Liver (tissue), 9 donors: ENCODE measurements around the gene LIMS2. TPM values are rescaled to one million over a fixed set of nuclear protein-coding genes. Genes with fewer than 3 reads are reported as not detected.

ENCODE experiments used
- DNase-seq: peaks from one replicate; pipeline ENCODE4 v3.0.0-alpha.2; 2017; ENCODE audit warnings: low spot score
- H3K27ac ChIP-seq, 2 donors: one replicate each; pipeline ENCODE4 v1.7.0; 2013; ENCODE audit warnings: inconsistent platforms in 2 of 2, low read length in 2 of 2, control low read depth in 1 of 2, low read depth in 1 of 2, mild to moderate bottlenecking in 1 of 2
- H3K27me3 ChIP-seq, 4 donors: one replicate each; pipeline versions ENCODE4 v1.6.1 to v1.7.0; 2013; ENCODE audit warnings: low read length in 3 of 4, inconsistent platforms in 1 of 4, mild to moderate bottlenecking in 1 of 4, moderate library complexity in 1 of 4; ENCODE audit not compliant: control insufficient read depth in 4 of 4, insufficient read depth in 4 of 4
- H3K36me3 ChIP-seq, 4 donors: one replicate each; pipeline versions ENCODE4 v1.6.1 to v1.7.0; 2013; ENCODE audit warnings: low read length in 3 of 4, mild to moderate bottlenecking in 3 of 4, low read depth in 1 of 4, moderate library complexity in 1 of 4; ENCODE audit not compliant: control insufficient read depth in 4 of 4, insufficient read depth in 3 of 4
- H3K4me1 ChIP-seq, 4 donors: one replicate each; pipeline versions ENCODE4 v1.6.1 to v1.7.0; 2013; ENCODE audit warnings: low read length in 3 of 4, mild to moderate bottlenecking in 3 of 4, moderate library complexity in 1 of 4; ENCODE audit not compliant: control insufficient read depth in 4 of 4, insufficient read depth in 4 of 4
- H3K4me3 ChIP-seq, 3 donors: one replicate each; pipeline versions ENCODE4 v1.6.1 to v1.7.0; 2013; ENCODE audit warnings: low read length in 3 of 3, control low read depth in 1 of 3, low read depth in 1 of 3, mild to moderate bottlenecking in 1 of 3
- H3K9ac ChIP-seq, 2 donors: one replicate each; pipeline ENCODE4 v1.7.0; 2013; ENCODE audit warnings: low read length in 2 of 2, mild to moderate bottlenecking in 2 of 2, moderate library complexity in 2 of 2, control low read depth in 1 of 2, low read depth in 1 of 2
- H3K9me3 ChIP-seq, 4 donors: one replicate each; pipeline versions ENCODE4 v1.6.1 to v1.7.0; 2013; ENCODE audit warnings: low read length in 3 of 4; ENCODE audit not compliant: control insufficient read depth in 4 of 4
- ATF3 ChIP-seq: IDR thresholded peaks from 2 replicates; pipeline ENCODE4 v1.6.1; 2016; ENCODE audit warnings: antibody characterized with exemption
- CTCF ChIP-seq: fragments of 150-350 bp; IDR thresholded peaks from 2 replicates; pipeline ENCODE4 v1.5.1; 2017; ENCODE audit warnings: improper control_type of control experiment, low read depth, low read length; ENCODE audit not compliant: missing input control
- EGR1 ChIP-seq, 2 donors: IDR thresholded peaks; 2 replicates each; pipeline ENCODE4 v1.6.1; 2016 to 2018; ENCODE audit warnings: antibody characterized with exemption in 2 of 2, low read depth in 2 of 2
- FOXA1 ChIP-seq: IDR thresholded peaks from 2 replicates; pipeline ENCODE4 v1.6.1; 2016; ENCODE audit warnings: antibody characterized with exemption
- FOXA2 ChIP-seq: IDR thresholded peaks from 2 replicates; pipeline ENCODE4 v1.6.1; 2016; ENCODE audit warnings: antibody characterized with exemption
- GABPA ChIP-seq, 2 donors: IDR thresholded peaks in 1 of 2; conservative IDR thresholded peaks in 1 of 2; 2 replicates each; pipeline ENCODE4 v1.6.1; 2016; ENCODE audit warnings: antibody characterized with exemption in 2 of 2, mild to moderate bottlenecking in 1 of 2, moderate library complexity in 1 of 2
- HNF4A ChIP-seq, 2 donors: conservative IDR thresholded peaks; 2 replicates each; pipeline ENCODE4 v1.6.1; 2016; ENCODE audit warnings: antibody characterized with exemption in 2 of 2, mild to moderate bottlenecking in 2 of 2
- HNF4G ChIP-seq: IDR thresholded peaks from 2 replicates; pipeline ENCODE4 v1.6.1; 2016; ENCODE audit warnings: antibody characterized with exemption
- MAX ChIP-seq: IDR thresholded peaks from 2 replicates; pipeline ENCODE4 v1.6.1; 2016; ENCODE audit warnings: antibody characterized with exemption
- NR2F2 ChIP-seq: IDR thresholded peaks from 2 replicates; pipeline ENCODE4 v1.6.1; 2016; ENCODE audit warnings: antibody characterized with exemption
- RAD21 ChIP-seq, 2 donors: IDR thresholded peaks; 2 replicates each; pipeline ENCODE4 v1.6.1; 2016; ENCODE audit warnings: antibody characterized with exemption in 2 of 2, mild to moderate bottlenecking in 2 of 2
- REST ChIP-seq: IDR thresholded peaks from 2 replicates; pipeline ENCODE4 v1.6.1; 2016; ENCODE audit warnings: antibody characterized with exemption, mild to moderate bottlenecking
- SP1 ChIP-seq: IDR thresholded peaks from 2 replicates; pipeline ENCODE4 v1.6.1; 2018; ENCODE audit warnings: antibody characterized with exemption, mild to moderate bottlenecking
- TAF1 ChIP-seq: conservative IDR thresholded peaks from 2 replicates; pipeline ENCODE4 v1.6.1; 2016; ENCODE audit warnings: antibody characterized with exemption, mild to moderate bottlenecking
- YY1 ChIP-seq: IDR thresholded peaks from 2 replicates; pipeline ENCODE4 v1.6.1; 2016; ENCODE audit warnings: antibody characterized with exemption, mild to moderate bottlenecking
- ZBTB33 ChIP-seq: IDR thresholded peaks from 2 replicates; pipeline ENCODE4 v1.6.1; 2016; ENCODE audit warnings: antibody characterized with exemption
- WGBS: extraction: QIAGEN DNeasy Blood & Tissue Kit; methylation state at CpG from one replicate; pipeline ENCODE4 v1.1.7; 2013; 5-methylcytosine and 5-hydroxymethylcytosine counted together
- polyA plus RNA-seq, 2 donors: library from polyadenylated mRNA; stranded (reverse) in 1 of 2; unstranded in 1 of 2; fragments of 200-250 nt in 1 of 2; fragments of >200 nt in 1 of 2; fragmentation: Nextera tagmentation in 1 of 2; extraction: Ambion mirVana in 1 of 2; gene quantifications; one replicate each; pipeline versions ENCODE4 v1.2.1 to v1.2.3, GENCODE V29; 2013 to 2015
- total RNA-seq, 2 donors: library from RNA; depleted of rRNA; stranded (reverse); fragments of >200 nt; gene quantifications; one replicate each; pipeline ENCODE4 v1.2.3, GENCODE V29; 2014
- donor health status: healthy.
- donor health status: healthy.
- donor health status: healthy.
- donor health status: healthy.
- donor health status: healthy.

Gene LIMS2
- total and polyA plus RNA-seq, 4 donors = 1.4 to 17.9 (median 16.1) TPM

- Histone ChIP-seq H3K27ac (no peak overlapping the region), H3K4me1 (peaks cover 0 to 3% (median 0%) of the 10 kb centered on the region in 4 donors), H3K9me3 (no peaks in the 10 kb centered on the region), H3K4me3 (no peak overlapping the region), H3K9ac (no peak overlapping the region), H3K36me3 (no peaks in the 10 kb centered on the region), H3K27me3 (no peaks in the 10 kb centered on the region)
- no peak for DNase-seq
- 86% methylated on average over 17 of the region's 17 CpGs for WGBS
- no peak for TF ChIP-seq ZBTB33
These were observed 43.2 kb downstream of the LIMS2 start for GRCh38 chr2:127631997-127632581.

- H3K36me3 ChIP-seq = no peaks in the 10 kb centered on the region
- H3K9ac ChIP-seq = no peak overlapping the region
- no peak for DNase-seq
- H3K9me3 ChIP-seq = no peaks in the 10 kb centered on the region
- WGBS = 88% methylated on average over 16 of the region's 16 CpGs
- no peaks in the 10 kb centered on the region for H3K4me1 ChIP-seq
- no peak overlapping the region for H3K4me3 ChIP-seq
- no peaks in the 10 kb centered on the region for H3K27me3 ChIP-seq
- no peak for TF ChIP-seq NR2F2
- no peak for TF ChIP-seq SP1
- no peak for TF ChIP-seq MAX
- TF ChIP-seq HNF4G = no peak
- TF ChIP-seq GABPA (IDR thresholded peaks at IDR 0.05 in 1 of 2, conservative IDR thresholded peaks at IDR 0.05 in 1 of 2) = no peak
- no peak for TF ChIP-seq ATF3
- H3K27ac ChIP-seq = no peak overlapping the region
These were observed 43.8 kb downstream of the LIMS2 start for GRCh38 chr2:127631541-127631996.

GRCh38 chr2:127630864-127631540 is 44.3 kb downstream of the LIMS2 start:
- Histone ChIP-seq H3K9me3 (no peaks in the 10 kb centered on the region), H3K4me1 (no peaks in the 10 kb centered on the region), H3K4me3 (no peak overlapping the region), H3K9ac (no peak overlapping the region), H3K27me3 (no peaks in the 10 kb centered on the region), H3K27ac (no peak overlapping the region), H3K36me3 (no peaks in the 10 kb centered on the region)
- 94% methylated on average over 25 of the region's 25 CpGs for WGBS
- no peak for DNase-seq
- no peak for TF ChIP-seq YY1
- no peak for TF ChIP-seq SP1
- no peak for TF ChIP-seq NR2F2
- no peak for TF ChIP-seq REST
- no peak for TF ChIP-seq FOXA1
- no peak for TF ChIP-seq RAD21 (IDR thresholded peaks at IDR 0.05)
- no peak for TF ChIP-seq GABPA (IDR thresholded peaks at IDR 0.05 in 1 of 2, conservative IDR thresholded peaks at IDR 0.05 in 1 of 2)
- TF ChIP-seq ATF3 = no peak
- TF ChIP-seq HNF4A (conservative IDR thresholded peaks at IDR 0.05) = no peak
- no peak for TF ChIP-seq EGR1 (IDR thresholded peaks at IDR 0.05; ENCODE audit: low read depth in 2 of 2)
- TF ChIP-seq CTCF = no peak
- TF ChIP-seq MAX = no peak
- TF ChIP-seq FOXA2 = no peak
- TF ChIP-seq HNF4G = no peak
- TF ChIP-seq TAF1 = no peak
